SK-MEL-5 (cell line): ENCODE results near the gene SLC1A5. TPM values are rescaled to one million over a fixed set of nuclear protein-coding genes. Genes with fewer than 3 reads are reported as not detected.

ENCODE experiments used
- DNase-seq: peaks from one replicate; pipeline ENCODE4 v3.0.0-alpha.2; 2016; ENCODE audit warnings: low read depth, low spot score
- in situ Hi-C: cut with HindIII; loops from 2 replicates; pipeline ENCODE4 v1.10.0; 2016; ENCODE audit warnings: low sequenced_read_pairs, high pct_unique_total_duplicates, low pct_unique_long_range_greater_than_20kb
- total RNA-seq: library from RNA; depleted of rRNA; stranded (reverse); fragments of >200 nt; shearing (Covaris generic); gene quantifications from 2 replicates; pipeline ENCODE4 v1.2.3, GENCODE V29; 2014

SLC1A5 gene
- total RNA-seq, 1 experiment from 2014 or later = 90.2 TPM

- in situ Hi-C loops = no loop called here
- no peak for DNase-seq
Observed at GRCh38 chr19:46755077-46755852, 33.1 kb downstream of the SLC1A5 start.

DNA sequence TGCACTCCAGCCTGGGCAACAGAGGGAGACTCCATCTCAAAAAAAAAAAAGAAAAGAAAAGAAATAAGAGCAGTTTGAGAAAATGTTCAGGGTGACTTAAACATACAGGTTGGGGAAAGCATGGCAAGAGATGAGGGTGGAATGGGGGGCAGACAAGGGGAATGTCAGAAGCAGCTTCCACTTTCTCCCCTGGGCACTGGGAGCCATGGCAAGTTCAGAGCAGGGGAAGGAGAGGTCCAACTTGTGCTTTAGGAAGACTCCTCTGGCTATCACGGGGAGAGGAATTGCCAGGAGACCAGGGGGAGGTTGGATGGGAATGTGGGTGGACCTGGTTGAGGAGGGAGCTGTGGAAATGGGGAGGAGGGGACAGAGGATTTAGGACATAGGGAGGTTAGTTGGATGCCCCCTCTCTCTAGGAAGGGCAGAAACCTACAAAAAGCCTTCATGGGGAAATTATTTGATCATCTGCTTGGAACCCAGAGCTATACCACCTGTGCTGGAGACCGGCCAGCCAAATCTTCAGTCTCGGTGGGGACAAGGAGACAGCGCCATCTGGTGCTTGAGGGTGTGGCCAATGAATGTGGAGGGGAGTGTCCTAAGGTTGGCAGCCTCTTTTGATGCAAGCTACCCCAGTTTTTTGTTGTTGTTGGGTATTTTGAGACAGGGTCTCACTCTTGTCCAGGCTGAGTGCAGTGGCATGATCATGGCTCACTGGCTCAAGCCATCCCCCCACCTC, 34.8 kb downstream of the SLC1A5 start:
- in situ Hi-C loops = no loop called here
- peak; percentile 59 for DNase-seq

DNA sequence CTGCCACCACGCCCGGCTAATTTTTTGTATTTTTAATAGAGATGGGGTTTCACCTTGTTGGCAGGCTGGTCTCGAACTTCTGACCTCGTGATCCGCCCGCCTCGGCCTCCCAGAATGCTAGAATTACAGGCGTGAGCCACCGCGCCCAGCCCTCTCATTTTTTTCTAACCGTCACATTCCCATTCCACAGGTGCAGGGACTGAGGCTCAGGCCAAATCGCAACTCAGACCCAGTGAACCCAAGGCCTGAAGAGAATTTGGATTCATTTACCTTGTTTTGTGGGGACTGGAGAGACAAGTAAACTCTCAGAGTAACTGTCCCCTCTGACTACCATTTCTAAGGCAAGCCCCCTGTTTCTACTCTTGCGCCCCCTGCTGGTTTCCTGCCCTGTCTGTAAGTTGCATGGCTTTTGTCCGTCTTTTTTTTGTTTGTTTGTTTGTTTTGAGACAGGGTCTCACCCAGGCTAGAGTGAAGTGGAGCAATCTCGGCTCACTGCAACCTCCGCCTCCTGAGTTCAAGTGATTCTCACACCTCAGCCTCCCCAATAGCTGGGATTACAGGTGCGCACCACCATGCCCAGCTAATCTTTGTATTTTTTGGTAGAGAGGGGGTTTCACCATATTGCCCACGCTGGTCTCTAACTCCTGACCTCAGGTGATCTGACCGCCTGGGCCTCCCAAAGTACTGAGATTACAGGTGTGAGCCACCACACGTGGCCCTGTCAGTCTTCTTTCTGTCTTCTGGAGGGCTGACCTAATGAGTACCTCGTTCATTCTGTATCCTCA, 39.9 kb downstream of the SLC1A5 start:
- peak; percentile 75 for DNase-seq
- in situ Hi-C loops = no loop called here

GRCh38 chr19:46746281-46747057, 41.9 kb downstream of the SLC1A5 start, which contains the start of gene STRN4:
STRN4 (minus strand) TSS chr19:46746450; CDS start chr19:46746430, 20 bp downstream.
- in situ Hi-C loops = no loop called here
- peak; percentile 41 for DNase-seq

GRCh38 chr19:46745521-46746280, 42.7 kb downstream of the SLC1A5 start, which contains the start of gene FKRP:
FKRP (plus strand) TSS chr19:46746057; CDS start chr19:46755451, 9,394 bp downstream.
- in situ Hi-C loops = no loop called here
- no peak for DNase-seq

DNA sequence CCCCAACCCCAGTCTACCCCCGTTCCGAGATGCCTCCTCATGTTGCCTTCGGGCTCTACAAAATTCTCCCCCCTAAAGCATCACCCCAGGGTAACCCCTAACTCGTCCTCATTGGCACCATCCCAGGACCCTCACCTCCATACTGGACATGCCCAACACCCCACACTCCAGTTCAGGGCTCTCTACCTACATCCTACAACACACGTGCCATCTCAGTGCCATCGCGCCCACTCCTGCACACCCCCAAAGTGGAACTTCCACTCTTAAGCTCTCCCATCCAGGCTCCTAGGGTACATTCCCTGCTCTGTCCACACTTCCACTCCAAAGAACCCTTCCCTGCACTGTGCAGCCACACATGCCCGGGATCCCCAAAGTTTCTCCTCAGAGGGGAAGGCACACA, 43.4 kb downstream of the SLC1A5 start:
- no peak for DNase-seq
- in situ Hi-C loops = no loop called here

DNA sequence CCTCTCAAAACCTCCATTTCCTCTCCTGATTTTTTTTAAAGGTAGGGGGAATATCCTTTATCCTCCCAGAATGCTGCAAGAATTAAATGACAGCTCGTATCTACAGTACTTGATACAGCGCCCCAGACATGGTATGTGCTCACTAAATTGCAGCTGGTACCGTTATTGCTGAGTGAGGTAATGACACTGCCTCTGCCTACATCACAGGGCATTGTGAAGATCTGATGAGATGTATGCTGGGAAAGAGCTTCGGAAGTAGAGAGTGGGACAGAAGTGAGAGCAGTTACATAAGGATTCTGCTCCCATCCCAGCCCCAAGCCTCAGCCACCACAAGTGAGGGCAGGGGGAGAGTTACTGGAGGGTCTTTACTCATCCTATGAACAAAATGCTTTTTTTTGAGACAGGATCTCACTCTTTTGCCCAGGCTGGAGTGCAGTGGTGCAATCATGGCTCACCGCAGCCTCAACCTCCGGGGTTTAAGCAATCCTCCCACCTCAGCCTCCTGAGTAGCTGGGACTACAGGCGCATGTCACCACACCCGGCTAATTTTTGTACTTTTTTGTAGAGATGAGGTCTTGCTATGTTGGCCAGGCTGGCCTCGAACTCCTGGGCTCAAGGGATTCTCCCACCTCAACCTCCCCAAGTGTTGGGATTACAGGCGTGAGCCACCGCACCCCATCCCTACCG, 44.2 kb downstream of the SLC1A5 start:
- in situ Hi-C loops = no loop called here
- no peak for DNase-seq

DNA sequence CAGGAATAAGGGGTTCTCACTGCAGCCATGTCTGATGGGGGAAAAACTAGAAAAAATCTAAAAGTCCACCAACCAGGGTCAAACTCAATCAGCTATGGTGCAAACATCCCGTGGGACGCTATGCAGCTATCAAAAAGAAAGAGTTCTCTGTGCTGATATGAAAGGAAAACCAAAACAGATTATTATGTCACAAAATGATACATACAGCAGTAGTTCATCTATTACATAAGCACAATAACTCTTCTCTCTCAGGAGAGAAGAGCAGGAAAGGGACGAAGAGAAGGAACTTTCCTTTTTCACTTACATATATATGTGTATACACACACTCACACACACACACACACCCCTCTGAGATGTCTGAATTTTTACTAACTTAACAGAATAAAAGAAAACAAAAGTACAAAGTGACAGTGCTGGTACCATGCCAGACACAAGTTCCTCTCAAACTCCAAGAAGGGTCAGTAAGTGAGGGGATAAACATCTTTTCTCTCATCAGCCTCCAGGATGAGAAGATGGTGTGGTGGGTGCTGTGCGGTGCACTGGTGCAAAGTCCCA, 45.4 kb downstream of the SLC1A5 start:
- DNase-seq = no peak
- in situ Hi-C loops = no loop called here

- in situ Hi-C loops = no loop called here
- DNase-seq = no peak
Observed at GRCh38 chr19:46741447-46741846, 46.9 kb downstream of the SLC1A5 start.

GRCh38 chr19:46739290-46739771, 49.1 kb downstream of the SLC1A5 start:
- no peak for DNase-seq
- in situ Hi-C loops = no loop called here

- no peak for DNase-seq
- in situ Hi-C loops = no loop called here
Observed at GRCh38 chr19:46737761-46738171, 50.6 kb downstream of the SLC1A5 start.

DNA sequence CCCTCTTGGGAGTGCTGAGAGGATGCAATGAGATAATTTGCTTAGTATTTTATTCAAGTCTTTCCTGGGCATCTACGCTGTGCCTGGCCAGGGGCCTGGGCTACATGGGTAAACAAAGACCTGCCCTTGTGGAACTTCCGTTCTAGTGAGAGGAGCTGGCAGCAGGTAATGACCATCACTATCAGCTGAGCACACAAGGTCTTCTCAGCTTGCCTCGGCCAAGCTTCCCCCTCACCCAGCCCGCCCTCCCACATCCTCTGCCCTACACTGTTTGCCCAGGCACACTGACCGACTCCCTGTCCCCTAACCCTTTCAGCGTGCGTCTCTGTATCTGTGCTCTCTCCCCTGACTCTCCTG, 51.1 kb downstream of the SLC1A5 start:
- in situ Hi-C loops = no loop called here

GRCh38 chr19:46736531-46737297, 51.7 kb downstream of the SLC1A5 start:
- in situ Hi-C loops = no loop called here
- DNase-seq = no peak

More for the DNA sequence above, 51.1 kb downstream of the SLC1A5 start:
- DNase-seq = no peak

GRCh38 chr19:46733690-46734292, 54.6 kb downstream of the SLC1A5 start:
- no peak for DNase-seq
- in situ Hi-C loops = no loop called here
